ENCODE data around the gene TEAD1.

The TEAD1 gene

GRCh38 chr11:12664385-12664784, 9.8 kb upstream of the TEAD1 start:
- TF ChIP-seq ZFX (IDR thresholded peaks at IDR 0.05; ENCODE audit: borderline replicate concordance), result no peak

GRCh38 chr11:12666915-12667314, 7.3 kb upstream of the TEAD1 start:
- no peak overlapping the region for H3K27ac ChIP-seq
- TF ChIP-seq CTCF (IDR thresholded peaks at IDR 0.05), result no peak
- TF ChIP-seq ZFX (IDR thresholded peaks at IDR 0.05; ENCODE audit: borderline replicate concordance), result no peak

More at GRCh38 chr11:12664385-12664784, 9.8 kb upstream of the TEAD1 start:
- no peak overlapping the region for H3K27ac ChIP-seq

- no peak overlapping the region for H3K27ac ChIP-seq
- TF ChIP-seq CTCF (IDR thresholded peaks at IDR 0.05), result no peak
- TF ChIP-seq ZFX (IDR thresholded peaks at IDR 0.05; ENCODE audit: borderline replicate concordance), result no peak
Observed at GRCh38 chr11:12667646-12668045, 6.6 kb upstream of the TEAD1 start.

GRCh38 chr11:12668166-12668565, 6.1 kb upstream of the TEAD1 start:
- no peak overlapping the region for H3K27ac ChIP-seq
- TF ChIP-seq CTCF (IDR thresholded peaks at IDR 0.05), result no peak
- TF ChIP-seq ZFX (IDR thresholded peaks at IDR 0.05; ENCODE audit: borderline replicate concordance), result no peak

DNA sequence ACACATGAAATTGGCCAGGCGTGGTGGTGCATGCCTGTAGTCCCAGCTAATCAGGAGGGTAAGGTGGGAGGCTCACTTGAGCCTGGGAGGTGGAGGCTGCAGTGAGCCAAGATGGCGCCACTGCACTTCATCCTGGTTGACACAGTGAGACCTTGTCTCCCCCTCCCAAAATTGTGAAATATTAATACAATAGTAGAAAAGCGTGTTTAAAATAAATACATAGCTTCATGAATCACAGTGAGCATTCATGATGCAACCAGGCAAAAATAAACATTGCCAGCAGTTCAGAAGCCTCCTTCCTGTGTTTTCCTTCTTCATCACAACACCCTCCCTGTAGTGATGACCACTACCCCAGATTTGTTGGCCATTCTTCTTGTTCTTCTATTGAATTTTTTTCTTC, 4.3 kb upstream of the TEAD1 start:
- no peak overlapping the region for H3K27ac ChIP-seq
- no peak for TF ChIP-seq ZFX (IDR thresholded peaks at IDR 0.05; ENCODE audit: borderline replicate concordance)
- no peak for TF ChIP-seq CTCF (IDR thresholded peaks at IDR 0.05)

DNA sequence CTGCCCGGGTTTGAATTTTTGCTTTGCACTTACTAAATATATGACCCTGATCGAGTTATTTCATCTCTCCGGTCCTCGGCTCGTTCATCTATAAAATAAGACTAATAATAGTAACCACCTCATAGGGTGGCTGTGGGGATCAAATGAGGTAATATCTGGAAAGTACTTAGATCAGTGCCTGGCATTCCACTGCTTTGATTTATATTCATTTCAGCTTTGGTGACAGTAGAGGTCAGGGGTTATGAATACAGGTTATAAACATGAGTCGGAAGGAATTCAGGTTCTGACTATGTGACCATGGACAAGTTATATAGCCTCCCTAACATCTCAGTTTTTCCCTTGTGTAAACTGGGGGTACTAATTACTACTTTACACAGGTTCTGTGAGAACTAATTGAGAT, 2.9 kb upstream of the TEAD1 start:
- no peak overlapping the region for H3K27ac ChIP-seq
- TF ChIP-seq CTCF (IDR thresholded peaks at IDR 0.05) (no peak), ZFX (IDR thresholded peaks at IDR 0.05; ENCODE audit: borderline replicate concordance) (no peak)

GRCh38 chr11:12673601-12673923, 659 bp upstream of the TEAD1 start:
- TF ChIP-seq CTCF (IDR thresholded peaks at IDR 0.05), result no peak
- TF ChIP-seq ZFX (IDR thresholded peaks at IDR 0.05; ENCODE audit: borderline replicate concordance), result no peak
- peak overlapping the region; percentile 86 for H3K27ac ChIP-seq

DNA sequence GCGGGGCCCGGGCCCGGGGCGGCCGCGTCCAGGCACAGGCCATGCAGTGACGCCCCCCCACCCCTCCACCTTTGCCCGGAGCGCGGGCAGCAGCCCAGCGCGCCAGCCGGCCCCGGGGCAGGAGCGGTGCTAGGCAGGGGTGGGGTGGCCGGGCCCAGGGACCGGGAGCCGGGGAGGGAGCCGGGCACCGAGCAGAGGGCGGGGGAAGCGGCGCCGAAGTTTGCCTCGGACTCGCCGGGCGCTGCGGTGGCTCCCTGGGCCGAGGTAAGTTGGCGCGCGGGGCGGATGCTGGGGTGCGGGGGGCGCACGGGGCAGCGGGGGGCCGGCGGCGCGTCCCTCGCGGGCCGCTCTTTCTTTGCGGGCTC, 332 bp downstream of the TEAD1 start:
- no peak for TF ChIP-seq ZFX (IDR thresholded peaks at IDR 0.05; ENCODE audit: borderline replicate concordance)
- TF ChIP-seq CTCF (IDR thresholded peaks at IDR 0.05), result no peak
- peak overlapping the region; percentile 86 for H3K27ac ChIP-seq

All from 22Rv1 (cell line).